ENCODE measurements around the gene GABRR1.

GABRR1 gene

DNA sequence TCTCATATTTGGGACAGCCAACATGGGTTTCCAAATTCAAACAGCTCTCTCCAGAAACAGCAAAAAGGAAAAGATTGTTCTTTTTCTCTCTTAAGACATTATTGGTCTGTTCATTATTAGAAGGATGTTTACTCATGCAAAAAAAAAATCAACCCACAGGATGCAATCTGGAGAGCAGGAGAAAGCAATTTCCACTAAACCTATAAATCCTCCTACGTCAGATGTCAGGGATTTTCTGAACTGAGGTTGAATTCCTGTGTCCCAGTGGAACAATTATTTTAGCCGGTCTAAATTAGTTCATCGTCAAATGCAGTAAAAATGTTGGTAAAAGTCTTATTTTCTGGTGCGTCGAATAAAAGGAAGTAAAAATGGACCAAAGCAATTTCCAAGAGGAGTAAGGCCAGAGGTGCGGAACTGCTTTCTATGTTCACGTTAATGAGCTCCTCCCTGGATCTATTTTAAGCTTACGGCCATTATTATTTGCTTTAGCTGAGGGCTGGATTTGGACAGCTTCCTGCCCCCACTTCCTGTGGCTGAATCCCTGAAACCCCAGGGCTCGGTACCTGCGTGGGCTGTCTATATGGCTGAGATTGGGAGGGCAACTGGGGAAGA lies at the start of gene GABRR1:
TSS of gene GABRR1 (minus strand) at position 60 of the 612 bp plus-strand sequence. CDS start at position 24, 36 bp downstream.
- FAIRE-seq: peak; percentile 21
- DNase-seq (ENCODE audit: insufficient read length, low spot score): no peak
- TF ChIP-seq, protein P1, sequence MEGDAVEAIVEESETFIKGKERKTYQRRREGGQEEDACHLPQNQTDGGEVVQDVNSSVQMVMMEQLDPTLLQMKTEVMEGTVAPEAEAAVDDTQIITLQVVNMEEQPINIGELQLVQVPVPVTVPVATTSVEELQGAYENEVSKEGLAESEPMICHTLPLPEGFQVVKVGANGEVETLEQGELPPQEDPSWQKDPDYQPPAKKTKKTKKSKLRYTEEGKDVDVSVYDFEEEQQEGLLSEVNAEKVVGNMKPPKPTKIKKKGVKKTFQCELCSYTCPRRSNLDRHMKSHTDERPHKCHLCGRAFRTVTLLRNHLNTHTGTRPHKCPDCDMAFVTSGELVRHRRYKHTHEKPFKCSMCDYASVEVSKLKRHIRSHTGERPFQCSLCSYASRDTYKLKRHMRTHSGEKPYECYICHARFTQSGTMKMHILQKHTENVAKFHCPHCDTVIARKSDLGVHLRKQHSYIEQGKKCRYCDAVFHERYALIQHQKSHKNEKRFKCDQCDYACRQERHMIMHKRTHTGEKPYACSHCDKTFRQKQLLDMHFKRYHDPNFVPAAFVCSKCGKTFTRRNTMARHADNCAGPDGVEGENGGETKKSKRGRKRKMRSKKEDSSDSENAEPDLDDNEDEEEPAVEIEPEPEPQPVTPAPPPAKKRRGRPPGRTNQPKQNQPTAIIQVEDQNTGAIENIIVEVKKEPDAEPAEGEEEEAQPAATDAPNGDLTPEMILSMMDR (IDR thresholded peaks at IDR 0.05; ENCODE audit: insufficient read depth, missing control alignments): no peak

- FAIRE-seq: no peak
- TF ChIP-seq, protein P1 (IDR thresholded peaks at IDR 0.05; ENCODE audit: insufficient read depth, missing control alignments): no peak
Measured at GRCh38 chr6:89264296-89264695, 47.1 kb upstream of the GABRR1 start.

DNA sequence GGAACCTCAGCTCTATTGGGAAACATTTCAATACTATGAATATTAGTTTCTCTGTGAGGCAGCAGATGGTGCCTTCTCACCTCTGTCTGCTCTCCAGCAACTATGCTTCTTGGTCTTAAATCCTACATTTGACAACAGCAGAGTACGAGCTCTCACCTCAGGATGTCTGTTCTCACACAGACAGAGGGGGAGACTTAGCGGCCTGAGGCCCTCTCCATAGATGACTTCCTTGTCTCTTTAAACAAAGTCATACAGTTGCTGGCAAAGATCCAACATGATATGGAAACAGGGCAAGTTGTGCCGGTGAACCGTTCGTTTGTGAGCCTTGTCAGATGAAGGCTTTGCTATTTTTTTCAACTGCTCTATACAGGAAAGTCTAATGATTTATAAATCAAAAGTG lies 43.7 kb upstream of the GABRR1 start:
- no peak for FAIRE-seq
- no peak for DNase-seq (ENCODE audit: insufficient read length, low spot score)
- TF ChIP-seq, protein P1 (IDR thresholded peaks at IDR 0.05; ENCODE audit: insufficient read depth, missing control alignments): peak; percentile 7

More at GRCh38 chr6:89264296-89264695, 47.1 kb upstream of the GABRR1 start:
- no peak for DNase-seq (ENCODE audit: insufficient read length, low spot score)

GRCh38 chr6:89260310-89260709 lies 43.2 kb upstream of the GABRR1 start:
- no peak for FAIRE-seq
- TF ChIP-seq, protein P1 (IDR thresholded peaks at IDR 0.05; ENCODE audit: insufficient read depth, missing control alignments): no peak
- no peak for DNase-seq (ENCODE audit: insufficient read length, low spot score)

DNA sequence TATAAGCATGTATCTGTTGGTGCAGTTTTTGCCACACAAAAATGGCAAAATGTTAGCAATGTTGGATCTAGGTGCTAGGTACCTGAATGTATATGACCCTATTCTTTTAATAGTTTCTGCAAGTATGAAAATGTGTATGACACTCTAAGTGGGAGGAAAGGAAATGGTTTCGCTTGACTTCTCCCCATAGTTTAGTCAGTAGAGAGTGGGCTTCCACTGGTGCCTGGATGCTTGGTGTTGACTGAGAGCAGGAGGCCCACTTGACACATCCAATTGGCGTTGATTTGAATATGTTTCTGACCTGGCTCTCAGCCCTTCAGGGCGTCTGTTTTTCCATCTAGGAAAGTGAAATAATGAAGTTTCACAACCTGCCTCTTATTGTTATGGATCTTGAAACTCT lies 41.8 kb upstream of the GABRR1 start:
- DNase-seq (ENCODE audit: insufficient read length, low spot score) (no peak), FAIRE-seq (no peak)
- TF ChIP-seq, protein P1 (IDR thresholded peaks at IDR 0.05; ENCODE audit: insufficient read depth, missing control alignments): no peak

- TF ChIP-seq, protein P1 (IDR thresholded peaks at IDR 0.05; ENCODE audit: insufficient read depth, missing control alignments): no peak
- no peak for FAIRE-seq
- no peak for DNase-seq (ENCODE audit: insufficient read length, low spot score)
Measured at GRCh38 chr6:89257781-89258180, 40.6 kb upstream of the GABRR1 start.

GRCh38 chr6:89257346-89257745 lies 40.2 kb upstream of the GABRR1 start:
- TF ChIP-seq, protein P1 (IDR thresholded peaks at IDR 0.05; ENCODE audit: insufficient read depth, missing control alignments): no peak
- DNase-seq (ENCODE audit: insufficient read length, low spot score): no peak
- FAIRE-seq: no peak
